HG03432 (cell line): ENCODE measurements around the gene HAX1.
"Not testable (repeated sequence)": the region's sequence is repeated elsewhere in the genome, so short reads cannot be mapped to it uniquely, and the experiment has no call there.

Source experiments
- ATAC-seq: cut with Tn5 transposase; IDR thresholded peaks from one replicate; pipeline ENCODE4 v1.9.1; 2021; ENCODE audit warnings: mild to moderate bottlenecking, moderate library complexity; ENCODE audit not compliant: unreplicated experiment

Gene HAX1

DNA sequence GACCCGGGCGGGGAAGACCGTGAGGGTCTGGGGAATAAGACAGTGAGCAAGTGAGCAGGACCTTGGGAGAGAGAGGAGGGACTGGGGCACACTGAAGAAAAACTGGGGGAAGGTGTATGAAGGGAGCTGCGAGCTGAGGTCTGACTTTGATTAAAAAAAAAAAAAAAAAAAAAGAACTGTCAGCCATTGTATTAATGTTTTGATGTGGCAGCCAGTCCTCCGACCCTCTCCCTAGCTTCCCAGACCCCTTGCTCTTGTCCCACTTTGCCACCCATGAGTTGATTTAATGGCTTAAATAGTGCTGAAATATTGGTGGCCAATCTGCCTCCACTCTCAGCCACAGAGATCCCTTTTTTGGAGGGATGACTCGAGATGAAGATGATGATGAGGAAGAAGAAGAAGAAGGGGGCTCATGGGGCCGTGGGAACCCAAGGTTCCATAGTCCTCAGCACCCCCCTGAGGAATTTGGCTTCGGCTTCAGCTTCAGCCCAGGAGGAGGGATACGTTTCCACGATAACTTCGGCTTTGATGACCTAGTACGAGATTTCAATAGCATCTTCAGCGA lies 652 bp downstream of the HAX1 start:
- ATAC-seq: no peak

DNA sequence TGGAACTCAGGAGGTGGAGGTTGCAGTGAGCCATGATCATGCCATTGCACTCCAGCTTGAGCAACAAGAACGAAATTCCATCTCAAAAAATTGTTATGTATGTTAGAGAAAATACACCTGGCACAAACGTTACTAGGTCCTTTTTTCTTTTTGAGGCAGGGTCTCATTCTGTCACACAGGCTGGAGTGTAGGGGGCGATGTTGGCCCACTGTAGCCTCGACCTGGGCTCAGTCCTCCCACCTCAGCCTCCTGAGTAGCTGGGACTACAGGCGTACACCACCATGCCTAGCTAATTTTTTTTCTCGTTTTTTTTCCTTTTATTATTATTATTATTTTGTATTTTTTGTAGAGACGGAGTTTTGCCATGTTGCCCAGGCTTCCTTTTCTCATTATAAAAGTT lies 4.4 kb downstream of the HAX1 start:
- no peak for ATAC-seq

DNA sequence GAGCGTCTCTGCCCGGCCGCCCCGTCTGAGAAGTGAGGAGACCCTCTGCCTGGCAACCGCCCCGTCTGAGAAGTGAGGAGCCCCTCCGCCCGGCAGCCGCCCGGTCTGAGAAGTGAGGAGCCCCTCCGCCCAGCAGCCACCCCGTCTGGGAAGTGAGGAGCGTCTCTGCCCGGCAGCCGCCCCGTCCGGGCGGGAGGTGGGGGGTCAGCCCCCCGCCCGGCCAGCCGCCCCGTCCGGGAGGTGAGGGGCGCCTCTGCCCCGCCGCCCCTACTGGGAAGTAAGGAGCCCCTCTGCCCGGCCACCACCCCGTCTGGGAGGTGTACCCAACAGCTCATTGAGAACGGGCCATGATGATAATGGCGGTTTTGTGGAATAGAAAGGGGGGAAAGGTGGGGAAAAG lies 15.2 kb downstream of the HAX1 start:
- ATAC-seq: not testable (repeated sequence)

DNA sequence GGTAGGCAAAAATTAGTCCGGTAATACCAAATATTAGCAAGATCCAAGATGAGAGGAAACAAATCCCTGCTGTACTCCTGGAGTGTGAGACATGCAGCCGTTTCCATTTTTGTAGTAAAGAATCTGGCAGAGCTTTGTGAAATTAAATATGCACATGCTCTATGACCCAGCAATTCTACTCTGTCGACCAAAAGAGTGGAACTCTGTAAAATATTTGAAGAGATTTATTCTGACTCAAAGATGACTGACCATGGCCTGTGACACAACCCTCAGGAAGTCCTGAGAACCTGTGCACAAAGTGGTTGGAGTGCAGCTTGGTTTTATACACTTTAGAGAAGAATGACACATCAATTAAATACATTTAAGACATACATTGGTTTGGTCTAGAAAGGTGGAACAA lies 16.2 kb downstream of the HAX1 start:
- ATAC-seq: no peak

DNA sequence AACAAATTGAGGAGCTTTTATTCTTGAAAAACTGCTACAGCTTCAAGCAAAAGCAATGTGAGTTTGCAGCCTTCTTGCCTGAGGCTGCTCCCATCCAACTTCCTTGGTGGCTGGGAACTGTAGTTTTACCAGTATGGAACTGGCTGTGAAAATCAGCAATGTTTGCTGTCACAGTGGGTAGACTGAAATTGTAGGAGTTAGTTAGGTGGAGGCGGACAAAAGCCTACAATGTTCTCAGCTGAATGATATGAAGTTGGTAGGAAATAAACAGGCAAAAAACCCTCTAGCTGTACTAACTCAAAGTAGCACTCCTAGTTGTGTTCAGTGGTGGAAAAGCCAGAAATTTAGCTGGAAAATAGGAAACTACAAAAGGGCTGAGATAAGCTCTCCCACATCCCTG lies 18.5 kb downstream of the HAX1 start:
- no peak for ATAC-seq

DNA sequence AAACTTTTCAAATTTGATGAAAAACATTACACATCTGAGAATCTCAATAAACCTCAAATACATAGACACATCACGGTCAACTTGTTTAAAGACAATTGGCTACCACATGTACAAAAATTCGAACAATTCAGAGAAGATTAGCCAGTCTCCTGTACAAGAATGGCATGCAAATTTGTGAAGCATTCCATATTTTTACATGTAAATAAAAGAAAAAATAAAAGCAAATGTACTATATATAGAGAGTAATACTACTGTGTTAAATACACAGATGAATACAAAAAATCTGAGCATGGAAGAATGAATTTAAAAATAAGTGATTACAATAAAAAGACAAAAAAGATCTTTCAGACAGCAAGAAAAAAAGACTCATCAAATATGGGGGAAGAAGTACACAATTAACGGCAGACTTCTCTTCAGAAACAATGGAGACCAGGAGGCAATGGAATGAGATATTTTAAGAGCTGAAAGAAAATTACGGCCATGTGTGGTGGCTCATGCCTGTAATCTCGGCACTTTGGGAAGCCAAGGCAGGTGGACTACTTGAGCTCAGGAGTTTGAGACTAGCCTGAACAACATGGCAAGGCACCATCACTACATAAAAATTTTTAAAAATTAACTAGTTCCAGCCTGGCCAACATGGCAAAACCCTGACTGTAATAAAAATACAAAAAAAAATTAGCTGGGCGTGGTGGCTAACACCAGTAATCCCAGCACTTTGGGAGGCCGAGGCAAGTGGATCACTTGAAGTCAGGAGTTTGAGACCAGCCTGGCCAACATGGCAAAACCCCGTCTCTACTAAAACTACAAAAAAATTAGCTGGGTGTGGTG lies 23.2 kb downstream of the HAX1 start:
- ATAC-seq: no peak

DNA sequence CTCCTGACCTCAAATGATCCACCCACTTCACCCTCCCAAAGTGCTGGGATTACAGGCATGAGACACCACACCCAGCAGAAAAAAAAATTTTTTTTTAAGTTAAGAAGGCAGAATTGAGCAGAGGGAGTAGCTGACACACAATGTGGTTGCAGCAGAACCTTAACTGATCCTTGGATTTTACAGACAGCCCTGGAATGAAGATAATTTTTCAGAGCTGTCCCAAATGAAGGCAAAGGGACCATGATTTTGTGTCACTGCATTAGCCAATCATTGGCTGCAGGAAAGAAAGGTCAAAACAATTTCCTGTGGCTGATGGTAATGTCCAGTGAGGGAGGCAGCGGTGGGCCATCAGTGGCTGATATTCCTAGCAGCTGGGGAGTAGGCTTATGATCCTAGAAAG lies 29.2 kb downstream of the HAX1 start:
- no peak for ATAC-seq

DNA sequence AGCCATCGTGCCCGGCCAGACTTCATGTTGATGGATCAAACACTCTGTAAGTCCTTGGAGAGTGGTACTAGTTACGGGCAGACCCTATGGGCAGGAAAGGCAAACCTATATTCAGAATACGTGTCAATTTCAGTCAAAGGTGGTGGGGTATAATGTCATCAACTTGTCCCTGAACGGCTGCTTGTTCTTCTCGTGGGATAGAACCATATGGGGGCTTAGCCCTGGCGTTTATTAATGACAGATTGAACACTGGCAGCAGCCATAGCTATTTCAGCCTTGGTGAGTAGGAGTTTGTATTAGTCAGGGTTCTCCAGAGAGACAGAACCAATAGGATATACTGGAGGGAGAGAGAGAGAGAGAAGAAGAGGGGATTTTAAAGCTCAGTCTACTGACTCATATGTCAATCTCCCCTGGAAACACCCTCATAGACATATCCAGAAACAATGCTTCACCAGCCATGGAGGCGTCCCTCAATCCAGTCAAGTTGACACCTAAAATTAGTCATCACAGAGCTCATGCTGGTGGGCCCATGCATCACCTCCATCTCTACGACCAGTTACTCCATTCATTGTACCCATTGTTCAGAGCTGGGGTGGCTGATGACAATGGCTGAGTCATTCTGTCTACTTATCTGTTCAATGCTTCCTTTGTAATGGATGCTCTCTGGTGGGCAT lies 32.4 kb downstream of the HAX1 start:
- ATAC-seq: peak; percentile 53

DNA sequence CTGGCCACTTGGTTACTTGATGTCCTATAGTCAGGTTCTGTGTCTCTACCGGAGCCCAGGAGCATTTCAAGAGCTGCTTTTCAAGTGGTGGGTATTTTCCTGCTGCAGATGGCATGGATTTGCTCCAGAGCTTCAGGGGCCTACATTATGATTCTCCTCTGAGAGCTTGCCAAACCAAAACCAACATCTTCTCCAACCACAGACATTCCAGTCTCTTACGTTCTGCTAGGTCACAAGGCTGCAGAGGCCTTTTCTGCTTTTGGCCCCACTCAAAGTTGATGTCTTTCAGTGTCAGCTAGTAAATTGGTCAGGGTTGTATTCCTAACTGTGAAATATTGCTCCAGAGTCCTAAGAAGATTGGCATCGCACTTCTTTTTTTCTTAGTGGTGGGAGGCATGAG lies 33.7 kb downstream of the HAX1 start:
- no peak for ATAC-seq

DNA sequence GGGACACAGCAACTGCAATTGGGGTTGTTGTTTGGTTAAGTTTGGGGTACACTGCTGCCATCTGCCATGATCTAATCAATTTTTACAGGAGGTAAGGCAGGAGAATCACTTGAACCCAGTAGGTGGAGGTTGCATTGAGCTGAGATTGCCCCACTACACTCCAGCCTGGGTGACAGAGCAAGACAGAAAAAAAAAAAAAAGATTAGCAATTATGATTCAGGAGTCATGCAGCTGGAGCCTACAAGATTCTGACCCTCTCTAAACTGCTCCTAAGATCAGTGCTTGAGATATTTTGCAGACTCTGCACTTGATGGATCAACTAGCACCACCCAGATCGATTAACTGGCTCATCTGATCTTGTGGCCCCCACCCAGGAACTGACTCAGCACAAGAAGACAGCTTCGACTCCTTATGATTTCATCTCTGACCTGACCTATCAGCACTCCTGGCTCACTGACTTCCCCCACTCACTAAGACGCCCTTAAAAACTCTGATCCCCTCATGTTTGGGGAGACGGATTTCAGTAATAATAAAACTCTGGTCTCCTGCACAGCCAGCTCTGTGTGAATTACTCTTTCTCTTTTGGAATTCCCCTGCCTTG lies 35.3 kb downstream of the HAX1 start:
- ATAC-seq: not testable (repeated sequence)

DNA sequence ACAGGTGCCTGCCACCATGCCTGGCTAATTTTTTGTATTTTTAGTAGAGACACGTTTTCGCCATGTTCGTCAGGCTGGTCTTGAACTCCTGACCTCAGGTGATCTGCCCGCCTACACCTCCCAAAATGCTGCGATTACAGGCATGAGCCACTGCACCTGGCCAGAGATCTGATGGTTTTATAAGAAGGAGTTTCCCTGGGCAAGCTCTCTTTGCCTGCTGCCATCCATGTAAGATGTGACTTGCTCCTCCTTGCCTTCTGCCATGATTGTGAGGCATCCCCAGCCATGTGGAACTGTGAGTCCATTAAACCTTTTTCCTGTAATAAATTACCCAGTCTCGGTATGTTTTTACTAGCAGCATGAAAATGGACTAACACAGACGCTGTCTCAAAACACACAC lies 36.7 kb downstream of the HAX1 start:
- not testable (repeated sequence) for ATAC-seq

DNA sequence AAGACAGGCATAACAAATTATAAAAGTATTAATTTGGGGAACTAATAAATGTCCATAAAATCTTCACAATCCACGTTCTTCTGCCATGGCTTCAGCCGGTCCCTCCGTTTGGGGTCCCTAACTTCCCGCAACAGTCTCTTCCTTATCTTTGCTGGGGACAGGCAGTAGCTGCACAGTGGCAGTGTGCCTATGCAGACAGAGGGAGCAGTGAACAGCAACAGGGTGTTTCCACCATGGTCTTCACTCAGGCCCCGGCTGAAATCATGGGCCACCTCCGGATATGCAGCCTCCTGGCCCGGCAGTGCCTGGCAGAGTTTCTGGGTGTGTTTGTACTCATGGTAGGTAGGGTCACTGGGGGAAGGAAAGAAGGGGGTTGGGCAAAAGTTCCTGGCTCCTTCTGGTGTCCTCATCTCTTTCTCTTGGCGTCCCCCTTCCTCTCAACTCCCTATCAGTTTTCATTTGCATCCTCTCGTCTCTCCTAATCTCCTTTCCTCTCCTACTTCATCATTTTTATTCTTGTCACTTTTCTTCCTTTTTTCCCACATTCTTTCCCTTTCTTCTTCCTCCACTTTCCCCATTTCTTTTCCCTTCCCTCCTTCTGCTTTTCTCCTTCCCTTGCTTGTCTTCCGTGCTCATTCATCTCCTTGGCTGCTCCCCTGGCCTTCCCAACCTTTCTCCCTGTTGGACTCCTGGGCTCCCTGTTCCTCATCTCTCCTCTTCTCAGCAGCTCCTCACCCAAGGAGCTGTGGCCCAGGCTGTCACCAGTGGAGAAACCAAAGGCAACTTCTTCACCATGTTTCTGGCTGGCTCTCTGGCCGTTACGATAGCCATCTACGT lies 40.0 kb downstream of the HAX1 start:
- ATAC-seq: not testable (repeated sequence)

DNA sequence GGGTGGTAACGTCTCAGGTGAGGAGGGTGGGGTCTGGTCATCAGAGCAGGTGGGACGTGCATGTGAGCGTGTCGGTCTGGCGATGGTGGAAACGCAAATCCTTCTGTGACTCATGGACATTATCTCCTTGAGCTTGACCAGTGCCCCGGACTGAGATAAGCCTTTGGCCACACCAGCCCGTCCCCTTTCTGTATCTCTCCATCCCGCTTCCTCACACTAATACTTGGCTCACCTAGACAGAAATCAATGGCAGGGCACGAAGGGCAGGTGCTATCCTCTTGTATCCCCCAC lies 40.6 kb downstream of the HAX1 start:
- ATAC-seq: no peak

DNA sequence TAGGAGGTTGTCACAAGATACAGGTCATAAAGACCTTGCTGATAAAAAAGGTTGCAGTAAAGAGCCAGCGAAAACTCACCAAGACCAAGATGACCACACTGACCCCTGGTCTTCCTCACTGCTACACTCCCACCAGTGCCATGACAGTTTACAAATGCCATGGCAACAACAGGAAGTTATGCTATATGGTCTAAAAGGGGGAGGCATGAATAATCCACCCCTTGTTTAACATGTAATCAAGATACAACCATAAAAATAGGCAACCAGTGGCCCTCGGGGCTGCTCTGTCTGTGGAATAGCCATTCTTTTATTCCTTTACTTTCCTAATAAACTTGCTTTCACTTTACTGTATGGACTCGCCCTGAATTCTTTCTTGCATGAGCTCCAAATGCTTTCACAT lies 41.8 kb downstream of the HAX1 start:
- not testable (repeated sequence) for ATAC-seq

DNA sequence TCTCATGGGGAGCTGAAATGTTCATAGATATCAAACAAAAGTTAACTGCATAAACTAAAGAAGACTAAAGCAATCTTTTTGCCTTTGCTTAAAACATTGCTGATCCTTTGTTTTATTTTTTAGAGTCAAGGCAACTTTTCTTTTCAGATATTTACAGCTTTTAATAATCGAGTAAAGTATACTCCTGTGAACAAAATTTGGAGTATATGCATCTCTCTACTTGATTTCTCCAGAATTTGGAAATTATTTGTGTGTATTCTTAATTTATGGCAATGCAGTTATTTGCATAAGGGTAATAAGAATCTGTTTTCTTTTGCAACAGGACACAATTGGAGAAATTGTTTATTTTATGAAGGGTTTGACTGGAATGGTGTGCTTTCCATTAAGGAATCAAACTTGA lies 44.3 kb downstream of the HAX1 start:
- no peak for ATAC-seq

DNA sequence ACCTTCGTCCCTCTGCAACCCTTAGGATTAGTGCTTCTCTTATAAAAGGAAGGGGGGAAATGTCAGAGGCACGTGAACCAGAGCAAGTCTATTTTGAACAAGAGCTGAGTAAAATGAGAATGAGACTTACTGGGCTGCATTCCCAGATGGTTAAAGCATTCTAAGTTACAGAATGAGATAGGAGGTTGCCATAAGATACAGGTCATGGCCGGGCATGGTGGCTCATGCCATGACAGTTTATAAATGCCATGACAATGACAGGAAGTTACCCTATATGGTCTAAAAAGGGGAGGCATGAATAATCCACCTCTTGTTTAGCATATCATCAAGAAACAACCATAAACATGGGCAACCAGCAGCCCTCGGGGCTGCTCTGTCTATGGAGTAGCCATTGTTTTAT lies 46.0 kb downstream of the HAX1 start:
- ATAC-seq: no peak

DNA sequence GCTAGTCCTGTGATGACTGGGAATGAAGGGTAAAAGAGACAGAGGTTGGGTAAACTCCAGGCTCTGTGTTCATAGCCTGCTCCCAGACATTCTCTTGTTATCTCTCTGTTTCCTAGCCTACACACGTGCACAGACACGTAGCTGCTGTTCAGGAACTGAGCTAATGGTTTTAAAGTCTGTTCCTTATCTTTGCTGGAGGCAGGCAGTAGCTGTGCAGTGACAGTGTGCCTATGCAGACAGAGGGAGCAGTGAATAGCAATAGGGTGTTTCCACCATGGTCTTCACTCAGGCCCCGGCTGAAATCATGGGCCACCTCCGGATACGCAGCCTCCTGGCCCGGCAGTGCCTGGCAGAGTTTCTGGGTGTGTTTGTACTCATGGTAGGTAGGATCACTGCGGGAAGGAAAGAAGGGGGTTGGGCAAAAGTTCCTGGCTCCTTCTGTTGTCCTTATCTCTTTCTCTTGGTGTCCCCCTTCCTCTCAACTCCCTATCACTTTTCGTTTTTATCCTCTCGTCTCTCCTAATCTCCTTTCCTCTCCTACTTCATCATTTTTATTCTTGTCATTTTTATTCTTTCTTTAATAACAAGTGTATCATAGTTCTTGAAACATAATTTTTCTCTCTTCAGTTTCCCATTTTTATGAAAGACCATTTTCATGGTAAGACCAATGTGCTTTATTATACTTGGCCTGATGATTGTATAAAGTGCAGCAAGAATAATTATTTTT lies 48.6 kb downstream of the HAX1 start, which contains the start of gene AQP10:
Gene AQP10 (plus strand): TSS at position 212 of the 727 bp plus-strand sequence. CDS start 63 bp downstream, at position 275.
- ATAC-seq: no peak

DNA sequence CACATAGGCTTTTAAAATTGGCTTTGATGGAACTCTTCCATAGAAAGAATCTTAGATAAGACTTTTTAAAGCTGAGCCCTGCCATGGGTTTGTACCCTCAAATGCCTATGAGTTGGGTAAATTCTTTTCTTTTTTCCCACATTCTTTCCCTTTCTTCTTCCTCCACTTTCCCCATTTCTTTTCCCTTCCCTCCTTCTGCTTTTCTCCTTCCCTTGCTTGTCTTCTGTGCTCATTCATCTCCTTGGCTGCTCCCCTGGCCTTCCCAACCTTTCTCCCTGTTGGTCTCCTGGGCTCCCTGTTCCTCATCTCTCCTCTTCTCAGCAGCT lies 49.1 kb downstream of the HAX1 start:
- ATAC-seq: not testable (repeated sequence)

DNA sequence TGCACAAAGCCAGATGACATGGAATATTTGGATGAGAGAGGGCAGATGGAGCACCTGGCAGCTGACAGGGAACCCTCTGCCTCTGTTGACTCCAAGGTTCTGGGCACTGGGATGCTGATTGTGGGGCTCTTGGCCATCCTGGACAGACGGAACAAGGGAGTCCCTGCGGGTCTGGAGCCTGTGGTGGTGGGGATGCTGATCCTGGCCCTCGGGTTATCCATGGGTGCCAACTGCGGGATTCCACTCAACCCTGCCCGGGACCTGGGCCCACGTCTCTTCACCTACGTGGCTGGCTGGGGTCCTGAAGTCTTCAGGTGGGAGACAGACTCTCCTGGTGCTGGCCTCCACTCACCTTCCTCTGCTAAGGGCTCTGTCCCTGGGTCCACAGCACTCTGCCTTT lies 51.1 kb downstream of the HAX1 start:
- ATAC-seq: no peak

DNA sequence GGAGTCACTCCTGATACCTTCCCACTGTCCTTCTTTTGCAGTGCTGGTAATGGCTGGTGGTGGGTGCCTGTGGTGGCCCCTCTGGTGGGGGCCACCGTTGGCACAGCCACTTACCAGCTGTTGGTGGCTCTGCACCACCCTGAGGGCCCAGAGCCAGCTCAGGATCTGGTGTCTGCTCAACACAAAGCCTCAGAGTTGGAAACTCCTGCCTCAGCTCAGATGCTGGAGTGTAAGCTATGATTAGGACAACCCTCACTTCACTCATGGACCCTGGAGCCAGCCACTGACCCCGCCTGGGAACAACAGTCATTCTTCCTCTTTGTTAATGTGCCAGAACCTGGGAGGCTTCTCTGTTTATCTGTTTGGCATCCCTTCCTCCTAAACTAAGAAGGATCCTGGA lies 51.8 kb downstream of the HAX1 start:
- ATAC-seq: no peak
